ENCODE measurements around the gene RPS24. TPM values are rescaled to one million over a fixed set of nuclear protein-coding genes. Genes with fewer than 3 reads are reported as not detected.

RPS24 gene
- total and polyA plus RNA-seq, 2 of the 8 experiments (the other 6 are each of a cell fraction or from before 2014, with no cell fraction given), result 2,128 to 3,943 TPM

- ChIA-PET POLR2A (ENCODE audit: partially characterized antibody) (interaction anchor here (1.5 kb wide), 1 partner anchor 38 kb away, joined by 3 read pairs; no protein-coding TSS in a partner anchor), CTCF (ENCODE audit: partially characterized antibody) (interaction anchor here (1.4 to 3.2 kb wide), 3 partner anchors 13 to 130 kb away, joined by 6 to 17 read pairs (median 7); no protein-coding TSS in a partner anchor)
- Histone ChIP-seq H3K23ac (ENCODE audit: insufficient read length) (no peak overlapping the region), H3K9me3 (ENCODE audit: insufficient read depth in 2 of 2, low read depth in 1 of 2, low read length in 1 of 2) (peaks cover 3 to 9% of the 10 kb centered on the region in 2 experiments; a peak in 2 of 4 replicates), H2BK5ac (ENCODE audit: low read depth, low read length) (no peak overlapping the region), H3K9ac (replicated peaks in 1 of 4; ENCODE audit: extremely low read depth in 1 of 4, low read depth in 3 of 4, low read length in 3 of 4) (no peak overlapping the region), H3K23me2 (ENCODE audit: low read depth, low read length) (no peaks in the 10 kb centered on the region), H2AFZ (ENCODE audit: low read length) (no peak overlapping the region), H3K4me2 (ENCODE audit: insufficient read depth in 1 of 2, low read depth in 2 of 2, low read length in 2 of 2) (no peak overlapping the region), H3K27ac (ENCODE audit: low read depth, low read length) (no peak overlapping the region), H2BK20ac (ENCODE audit: low read length) (no peak overlapping the region), H3K56ac (replicated peaks; ENCODE audit: insufficient read length, low read depth, low read length) (no peak overlapping the region), H4K20me1 (replicated peaks in 1 of 2; ENCODE audit: control insufficient read depth in 1 of 2, insufficient read depth in 2 of 2, low read length in 2 of 2) (no peaks in the 10 kb centered on the region), H3K27me3 (replicated peaks in 1 of 4; ENCODE audit: control insufficient read depth in 3 of 4, extremely low read depth in 1 of 4, insufficient read depth in 3 of 4, low read length in 3 of 4) (no peaks in the 10 kb centered on the region), H3K79me1 (ENCODE audit: low read depth, low read length) (no peaks in the 10 kb centered on the region), H4K8ac (ENCODE audit: extremely low read depth, insufficient read depth, low read length) (0 out of 2 replicates have a peak overlapping the region, but pooled peaks have one; percentile 7), H3K36me3 (ENCODE audit: control insufficient read depth in 2 of 4, insufficient read depth in 4 of 4, low read length in 3 of 4) (no peaks in the 10 kb centered on the region), H3K18ac (ENCODE audit: extremely low read depth, low read length) (no peak overlapping the region), H3K4me3 (ENCODE audit: extremely low read depth in 1 of 4, insufficient read depth in 2 of 4, low read depth in 3 of 4, low read length in 4 of 4) (no peak overlapping the region), H4K91ac (replicated peaks; ENCODE audit: insufficient read length, low read length) (no peak overlapping the region), H2BK12ac (ENCODE audit: low read depth, low read length) (no peak overlapping the region), H2AK5ac (ENCODE audit: low read depth, low read length) (no peak overlapping the region), H2BK15ac (ENCODE audit: low read length) (no peak overlapping the region), H3K14ac (ENCODE audit: insufficient read length) (no peak overlapping the region), H3K4me1 (replicated peaks in 1 of 4; ENCODE audit: control insufficient read depth in 3 of 4, insufficient read depth in 4 of 4, low read length in 3 of 4) (no peaks in the 10 kb centered on the region), H2BK120ac (replicated peaks; ENCODE audit: low read depth, low read length) (no peak overlapping the region), H4K5ac (ENCODE audit: insufficient read length, low read depth, low read length) (no peak overlapping the region), H3K4ac (replicated peaks; ENCODE audit: insufficient read length, low read depth, low read length) (no peak overlapping the region), H3K79me2 (ENCODE audit: control insufficient read depth in 1 of 2, insufficient read depth in 2 of 2, low read length in 2 of 2) (no peaks in the 10 kb centered on the region)
- WGBS, 2 experiments (ENCODE audit: extremely low coverage in 1 of 2, insufficient coverage in 1 of 2, insufficient read length in 1 of 2, insufficient replicate concordance in 2 of 2, low coverage in 1 of 2, low lambda C conversion rate in 2 of 2, missing lambda C conversion rate in 1 of 2), result 90% methylated on average over 4 of the region's 4 CpGs; no CpG with 5 or more reads in 1 of the 2 experiments
- no peak for FAIRE-seq
- DNase-seq (ENCODE audit: low read depth in 1 of 2, low spot score in 2 of 2), result no peak
- no peak for TF ChIP-seq JUN (IDR thresholded peaks at IDR 0.05; ENCODE audit: low read depth, low read length)
- no peak for TF ChIP-seq ASH2L (IDR thresholded peaks at IDR 0.05; ENCODE audit: low read length)
- no peak for TF ChIP-seq SP4 (IDR thresholded peaks at IDR 0.05; ENCODE audit: low read length)
- TF ChIP-seq RNF2 (IDR thresholded peaks at IDR 0.05; ENCODE audit: borderline replicate concordance, low read depth, low read length, missing control alignments, poor library complexity, severe bottlenecking), result no peak
- no peak for TF ChIP-seq MAFK (IDR thresholded peaks at IDR 0.05; ENCODE audit: low read depth, low read length)
- TF ChIP-seq BCL11A (IDR thresholded peaks at IDR 0.05; ENCODE audit: low read depth in 2 of 2, low read length in 2 of 2), result no peak
- TF ChIP-seq BACH1 (IDR thresholded peaks at IDR 0.05; ENCODE audit: low read length), result no peak
- no peak for TF ChIP-seq CEBPB (IDR thresholded peaks at IDR 0.05; ENCODE audit: low read depth, low read length)
- TF ChIP-seq TAF7 (optimal IDR thresholded peaks at IDR 0.05; ENCODE audit: borderline replicate concordance, low read depth, low read length), result no peak
- TF ChIP-seq ATF2 (IDR thresholded peaks at IDR 0.05; ENCODE audit: low read length), result no peak
- no peak for TF ChIP-seq CHD1 (IDR thresholded peaks at IDR 0.05; ENCODE audit: low read depth, low read length)
- TF ChIP-seq, protein P1, sequence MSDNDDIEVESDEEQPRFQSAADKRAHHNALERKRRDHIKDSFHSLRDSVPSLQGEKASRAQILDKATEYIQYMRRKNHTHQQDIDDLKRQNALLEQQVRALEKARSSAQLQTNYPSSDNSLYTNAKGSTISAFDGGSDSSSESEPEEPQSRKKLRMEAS (IDR thresholded peaks at IDR 0.05), result no peak
Measured at GRCh38 chr10:78071857-78072179, 38.2 kb downstream of the RPS24 start.
